Measurements from ENCODE around the gene SPOCK1.

Gene SPOCK1

DNA sequence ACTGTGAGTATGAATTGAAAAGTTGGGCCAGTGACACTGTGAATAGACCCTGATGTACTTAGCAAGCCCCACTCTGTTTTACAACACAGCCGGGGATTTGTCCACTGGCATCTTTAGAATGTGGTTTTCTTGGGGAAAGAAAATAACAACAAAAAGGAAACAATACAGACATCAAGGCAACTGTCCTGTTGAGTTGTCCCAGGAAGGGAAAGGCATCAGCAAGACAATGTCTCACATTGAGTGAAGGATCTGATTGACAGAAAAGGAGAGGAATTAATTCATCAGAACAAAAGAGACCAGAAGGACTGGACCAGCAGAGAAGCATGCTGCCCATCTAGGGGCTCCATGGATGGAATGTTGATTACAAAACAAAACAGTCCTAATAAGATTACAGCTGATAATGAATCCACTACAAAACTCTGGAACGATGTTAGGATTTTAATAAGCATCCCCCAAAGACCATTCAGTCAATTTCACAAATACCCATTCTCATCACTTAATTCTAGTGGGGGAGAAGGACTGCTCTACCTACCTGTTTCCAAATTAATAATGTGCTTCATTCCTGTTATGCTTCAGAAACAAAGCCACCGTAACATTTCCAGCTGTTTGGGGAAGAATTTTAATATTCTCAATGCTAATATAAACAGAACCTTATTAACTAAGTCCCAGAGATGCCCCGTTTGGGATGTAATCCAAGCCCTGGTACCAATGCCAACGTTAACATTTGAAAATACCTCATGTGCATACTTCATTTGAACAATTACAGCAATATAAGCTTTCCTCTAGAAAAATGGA lies 298.0 kb downstream of the SPOCK1 start:
- DNase-seq (ENCODE audit: low read depth, low spot score): peak; percentile 15

GRCh38 chr5:137199966-137200365 lies 299.2 kb downstream of the SPOCK1 start:
- DNase-seq (ENCODE audit: low read depth, low spot score): no peak

GRCh38 chr5:137199201-137199600 lies 299.9 kb downstream of the SPOCK1 start:
- DNase-seq (ENCODE audit: low read depth, low spot score): no peak

DNA sequence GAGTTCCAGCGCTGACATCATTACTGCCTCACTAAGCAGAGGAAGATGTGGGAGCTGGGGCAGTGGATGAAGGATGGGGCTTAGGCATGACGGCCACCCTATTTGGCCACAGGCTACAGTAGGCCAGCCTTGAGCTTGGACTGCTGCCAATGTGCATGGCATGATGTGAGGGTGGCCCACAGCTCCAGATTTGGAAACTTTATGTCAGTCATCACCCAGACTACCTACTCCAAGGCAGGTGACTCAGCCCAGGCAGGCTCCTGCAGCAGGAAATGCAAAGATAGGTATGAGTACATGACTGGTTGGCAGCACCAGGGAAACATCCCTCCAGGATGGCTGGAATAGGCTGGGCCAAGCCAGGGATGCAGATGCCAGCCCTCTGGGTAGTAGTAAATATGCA lies 303.6 kb downstream of the SPOCK1 start:
- DNase-seq (ENCODE audit: low read depth, low spot score): no peak

- no peak for DNase-seq (ENCODE audit: low read depth, low spot score)
Measured at GRCh38 chr5:137194300-137194699, 304.8 kb downstream of the SPOCK1 start.

DNA sequence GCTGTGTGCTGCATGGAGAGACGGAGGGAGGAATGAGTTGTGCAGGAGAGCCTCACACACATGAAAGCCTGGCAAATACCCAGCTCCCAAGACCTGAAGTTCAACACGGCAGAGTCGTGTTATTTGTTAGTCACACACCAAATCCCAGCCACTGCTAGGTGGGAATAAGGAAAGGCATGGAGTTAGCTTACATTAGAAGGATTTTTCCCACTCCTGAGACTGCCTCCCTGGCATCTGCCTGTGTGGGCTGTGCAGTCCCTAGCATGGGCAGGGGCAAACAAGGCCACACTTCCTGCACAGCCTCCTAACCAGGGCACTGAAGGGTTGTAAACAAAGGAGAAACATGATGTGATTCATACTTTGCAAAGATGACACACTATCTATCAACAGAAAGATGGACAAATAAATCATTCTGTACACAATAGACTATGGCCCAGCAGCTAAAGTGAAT lies 306.8 kb downstream of the SPOCK1 start:
- DNase-seq (ENCODE audit: low read depth, low spot score): no peak

GRCh38 chr5:137191179-137191578 lies 307.9 kb downstream of the SPOCK1 start:
- DNase-seq (ENCODE audit: low read depth, low spot score): no peak

GRCh38 chr5:137190441-137190840 lies 308.7 kb downstream of the SPOCK1 start:
- no peak for DNase-seq (ENCODE audit: low read depth, low spot score)

GRCh38 chr5:137190031-137190430 lies 309.1 kb downstream of the SPOCK1 start:
- DNase-seq (ENCODE audit: low read depth, low spot score): no peak

DNA sequence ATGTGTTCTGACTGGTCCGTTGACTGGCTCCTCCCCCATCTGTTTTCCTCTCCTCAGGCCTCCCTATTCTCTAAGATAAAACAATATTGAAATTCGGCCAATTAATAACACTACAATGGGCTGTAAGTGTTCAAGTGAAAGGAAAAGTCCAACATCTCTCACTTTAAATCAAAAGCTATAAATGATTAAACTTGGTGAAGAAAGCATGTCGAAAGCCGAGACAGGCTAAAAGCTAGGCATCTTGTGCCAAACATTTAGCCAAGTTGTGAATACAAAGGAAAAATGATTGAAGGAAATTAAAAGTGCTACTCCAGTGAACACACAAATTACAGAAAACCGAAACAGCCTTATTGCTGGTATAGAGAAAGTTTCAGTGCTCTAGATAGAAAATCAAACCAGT lies 310.6 kb downstream of the SPOCK1 start:
- DNase-seq (ENCODE audit: low read depth, low spot score): no peak

GRCh38 chr5:137186759-137187461 lies 312.2 kb downstream of the SPOCK1 start:
- DNase-seq (ENCODE audit: low read depth, low spot score): no peak

DNA sequence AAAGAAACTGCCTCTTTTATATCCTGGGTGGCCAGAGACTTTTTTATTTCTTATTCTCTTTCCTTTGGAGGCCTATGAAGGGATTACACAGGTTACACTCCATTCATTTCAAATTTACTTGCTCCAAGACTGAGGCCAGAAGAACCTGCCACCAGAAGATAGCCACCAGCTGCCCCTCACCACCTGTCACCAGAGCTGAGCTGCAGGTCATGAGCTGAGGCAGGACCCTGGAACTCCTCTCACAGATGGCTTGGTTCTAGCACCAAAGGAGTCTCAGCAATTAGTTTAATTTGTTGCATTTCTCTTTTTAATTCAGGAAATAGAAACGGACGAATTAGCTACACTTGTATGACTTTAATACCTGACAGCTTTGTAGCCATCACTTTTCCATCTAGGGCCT lies 313.9 kb downstream of the SPOCK1 start:
- no peak for DNase-seq (ENCODE audit: low read depth, low spot score)

- no peak for DNase-seq (ENCODE audit: low read depth, low spot score)
Measured at GRCh38 chr5:137184734-137185133, 314.4 kb downstream of the SPOCK1 start.

- DNase-seq (ENCODE audit: low read depth, low spot score): no peak
Measured at GRCh38 chr5:137182576-137182975, 316.6 kb downstream of the SPOCK1 start.

DNA sequence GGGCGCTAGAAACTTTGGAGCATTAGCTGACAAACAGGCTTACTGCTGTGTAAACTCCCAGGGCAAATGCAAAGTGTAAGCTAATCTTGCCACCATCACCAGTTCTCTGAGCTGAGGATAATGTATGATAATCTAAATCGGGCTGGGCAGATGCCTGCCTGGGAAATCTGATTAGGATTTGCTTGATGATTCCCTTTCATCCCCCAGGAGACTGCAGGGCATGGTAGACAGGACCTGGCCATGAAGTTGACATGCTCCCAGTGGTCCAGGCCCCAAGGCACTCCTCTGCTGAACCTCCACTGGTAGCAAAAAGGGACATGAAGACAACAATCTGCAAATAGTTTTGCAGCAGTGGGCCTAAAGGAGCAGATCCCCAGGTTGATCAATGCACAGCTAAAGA lies 317.5 kb downstream of the SPOCK1 start:
- DNase-seq (ENCODE audit: low read depth, low spot score): no peak

GRCh38 chr5:137179203-137179602 lies 319.9 kb downstream of the SPOCK1 start:
- DNase-seq (ENCODE audit: low read depth, low spot score): no peak

GRCh38 chr5:137176609-137177008 lies 322.5 kb downstream of the SPOCK1 start:
- DNase-seq (ENCODE audit: low read depth, low spot score): no peak

GRCh38 chr5:137176126-137176525 lies 323.0 kb downstream of the SPOCK1 start:
- no peak for DNase-seq (ENCODE audit: low read depth, low spot score)

DNA sequence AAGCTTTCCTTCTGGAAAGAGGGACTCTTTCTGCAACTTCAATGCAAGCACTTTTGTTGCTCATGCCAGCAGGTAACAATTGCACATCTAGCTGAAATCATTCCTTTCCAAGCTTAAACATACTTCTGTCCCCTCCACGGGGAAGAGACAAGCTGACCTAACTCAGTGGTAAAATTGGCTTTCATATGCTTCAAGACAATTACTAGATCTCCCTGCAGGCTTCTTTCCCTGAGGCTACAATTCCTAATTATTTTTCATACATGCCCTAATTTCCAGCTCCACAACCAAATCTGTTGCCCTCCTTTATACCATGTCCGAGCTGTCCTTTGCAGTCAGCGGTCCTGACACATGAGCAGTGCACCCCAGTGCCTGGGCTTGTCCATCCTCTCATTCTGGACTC lies 324.9 kb downstream of the SPOCK1 start:
- no peak for DNase-seq (ENCODE audit: low read depth, low spot score)

DNA sequence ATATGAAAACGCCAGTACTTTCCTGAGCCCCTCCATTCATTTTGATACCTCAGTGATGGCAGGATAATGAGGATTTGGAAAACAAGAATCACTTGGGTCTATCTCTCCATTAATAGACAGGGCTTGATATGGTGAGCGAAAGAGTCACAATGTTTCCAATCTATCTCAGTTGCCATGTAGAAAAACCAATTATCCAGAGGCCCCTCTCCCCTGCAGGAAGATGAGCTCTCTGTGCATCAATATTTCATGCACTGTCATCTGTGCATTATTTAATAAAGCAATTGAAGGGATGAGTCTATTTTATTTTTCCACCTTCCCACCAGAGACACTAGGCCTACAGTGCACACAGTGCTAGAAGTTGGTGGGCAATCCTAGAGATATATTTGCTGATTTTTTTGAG lies 326.9 kb downstream of the SPOCK1 start:
- no peak for DNase-seq (ENCODE audit: low read depth, low spot score)

DNA sequence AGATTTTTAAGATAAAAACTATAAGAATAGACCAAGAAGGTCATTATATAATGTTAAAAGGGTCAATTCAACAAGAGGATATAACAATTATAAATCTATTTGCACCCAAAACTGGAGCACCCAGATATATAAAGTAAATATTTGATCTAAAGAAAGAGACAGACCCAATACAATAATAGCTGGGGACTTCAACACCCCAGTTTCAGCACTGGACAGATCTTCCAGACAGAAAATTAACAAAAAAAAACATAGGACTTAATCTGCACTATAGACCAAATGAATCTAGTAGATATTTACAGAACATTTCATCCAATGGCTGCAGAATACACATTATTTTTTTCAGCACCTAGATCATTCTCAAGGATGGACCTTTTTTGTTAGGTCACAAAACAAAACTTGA lies 331.9 kb downstream of the SPOCK1 start:
- no peak for DNase-seq (ENCODE audit: low read depth, low spot score)

DNA sequence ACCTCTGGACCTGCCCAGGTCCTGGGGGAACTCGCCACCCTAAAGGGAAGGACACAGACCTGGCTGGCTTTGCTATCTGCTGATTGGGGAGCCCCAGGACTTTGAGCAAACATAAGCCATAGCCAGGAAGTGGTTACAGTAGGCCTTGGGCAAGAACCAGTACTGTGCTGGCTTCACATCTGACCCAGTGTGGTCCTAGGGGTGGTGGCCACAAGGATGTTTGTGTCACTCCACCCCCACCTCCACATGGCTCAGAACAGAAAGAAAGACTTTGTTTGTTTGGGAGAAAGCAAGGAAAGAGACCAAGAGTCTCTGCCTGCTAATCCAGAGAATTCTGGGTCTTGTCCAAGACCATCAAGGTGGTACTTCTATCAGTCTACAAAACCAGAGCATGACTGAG lies 334.2 kb downstream of the SPOCK1 start:
- DNase-seq (ENCODE audit: low read depth, low spot score): no peak

DNA sequence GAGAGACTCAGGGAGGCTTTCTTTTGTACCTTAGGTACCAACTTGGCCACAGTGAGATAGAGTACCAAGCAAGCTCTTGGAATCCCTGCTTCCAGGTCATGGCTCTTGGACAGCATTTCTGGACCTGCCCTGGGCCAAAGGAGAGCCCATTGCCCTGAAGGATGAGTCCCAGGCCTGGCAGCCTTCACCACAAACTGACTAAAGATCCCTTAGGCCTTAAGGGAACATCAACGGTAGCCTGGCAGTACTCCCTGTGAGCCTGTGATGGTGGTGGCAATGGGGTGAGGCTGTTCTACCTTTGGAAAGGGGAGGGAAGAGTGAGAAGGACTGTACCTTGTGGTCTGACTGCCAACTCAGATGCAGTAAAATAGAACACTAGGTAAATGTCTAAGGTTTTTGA lies 334.6 kb downstream of the SPOCK1 start:
- no peak for DNase-seq (ENCODE audit: low read depth, low spot score)
